Hindlimb muscle (tissue), 1 donor: Measurements from ENCODE around the gene SH3GLB2. TPM values are rescaled to one million over a fixed set of nuclear protein-coding genes. Genes with fewer than 3 reads are reported as not detected.

Source experiments
- DNase-seq: peaks from one replicate; pipeline ENCODE4 v3.0.0-alpha.2; 2013
- polyA plus RNA-seq: library from polyadenylated mRNA; unstranded; fragments of 120-200 nt; gene quantifications from one replicate; pipeline ENCODE4 v1.2.1, GENCODE V29; 2013; ENCODE audit not compliant: insufficient read length

Gene SH3GLB2
- 83.2 TPM for polyA plus RNA-seq

DNA sequence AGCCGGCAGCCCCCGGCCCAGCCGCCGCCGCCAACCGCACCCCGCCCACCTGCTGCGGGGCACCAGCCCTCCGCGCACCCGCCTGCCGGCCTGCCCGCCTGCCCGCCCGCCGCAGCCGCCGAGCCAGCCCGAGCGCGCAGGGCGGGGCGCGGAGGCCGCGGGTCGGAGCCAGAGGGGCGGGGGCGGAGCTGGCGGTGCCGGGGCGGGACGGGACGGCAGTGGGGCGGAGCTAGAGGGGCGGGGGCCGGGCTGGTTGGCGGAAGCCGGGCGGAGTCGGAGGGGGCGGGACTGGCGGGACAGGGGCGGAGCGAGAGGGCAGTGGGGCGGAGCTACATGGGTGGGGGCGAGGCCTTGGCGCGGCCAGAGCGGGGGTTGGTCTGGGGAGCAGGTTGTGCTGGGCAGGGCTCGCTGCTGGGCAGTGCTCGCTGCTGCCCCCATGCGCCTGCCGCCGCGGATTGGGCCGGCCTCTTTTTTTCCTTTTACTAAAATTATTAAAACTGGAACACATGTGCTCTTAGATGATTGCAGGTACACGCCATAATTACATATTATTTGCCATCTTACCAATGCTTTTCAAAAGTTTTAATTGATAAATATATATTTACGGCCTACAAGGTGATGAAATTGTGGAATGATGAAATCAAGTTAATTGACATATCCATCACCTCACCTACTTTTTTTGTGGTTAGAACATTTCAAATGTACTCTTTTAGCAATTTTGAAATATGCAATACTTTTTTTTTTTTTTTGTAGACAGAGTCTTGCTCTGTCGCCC, at the start of gene SH3GLB2:
Gene SH3GLB2, minus strand, starts transcription at position 140 of the 775 bp plus-strand sequence. CDS start 177 bp downstream, outside the sequence.
- DNase-seq, result peak; percentile 93

DNA sequence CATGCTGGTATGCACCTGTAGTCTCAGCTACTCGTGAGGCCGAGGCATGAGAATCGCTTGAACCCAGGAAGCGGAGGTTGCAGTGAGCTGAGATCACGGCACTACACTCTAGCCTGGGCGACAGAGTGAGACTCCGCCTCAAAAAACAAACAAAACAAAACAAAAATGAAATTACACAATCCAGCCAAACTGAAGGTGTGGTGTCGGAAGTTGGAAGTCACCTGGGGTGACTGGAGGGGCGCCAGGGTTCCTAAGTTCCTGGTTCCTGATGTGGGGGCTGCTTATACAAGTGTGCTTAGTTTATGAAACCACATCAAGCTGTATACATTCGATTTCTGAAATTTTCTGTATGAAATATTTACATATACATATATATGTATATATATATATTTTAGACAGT, 49.1 kb upstream of the SH3GLB2 start:
- DNase-seq, result no peak

DNA sequence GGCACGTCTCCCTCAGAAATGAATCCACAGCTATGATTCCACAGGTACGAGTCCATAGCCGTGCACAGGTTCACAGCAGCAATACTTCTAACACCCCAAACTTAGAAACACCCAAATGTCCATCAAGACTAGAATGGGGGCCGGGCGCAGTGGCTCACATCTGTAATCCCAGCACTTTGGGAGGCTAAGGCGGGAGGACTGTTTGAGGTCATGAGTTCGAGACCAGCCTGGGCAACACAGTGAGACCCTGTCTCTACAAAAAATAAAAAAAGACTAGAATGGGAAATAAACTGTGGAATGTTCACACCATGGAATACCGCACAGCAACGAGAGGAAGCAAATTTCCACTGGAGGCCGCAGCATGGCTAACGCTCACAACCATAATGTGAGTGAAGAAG, 48.5 kb upstream of the SH3GLB2 start:
- DNase-seq, result no peak

DNA sequence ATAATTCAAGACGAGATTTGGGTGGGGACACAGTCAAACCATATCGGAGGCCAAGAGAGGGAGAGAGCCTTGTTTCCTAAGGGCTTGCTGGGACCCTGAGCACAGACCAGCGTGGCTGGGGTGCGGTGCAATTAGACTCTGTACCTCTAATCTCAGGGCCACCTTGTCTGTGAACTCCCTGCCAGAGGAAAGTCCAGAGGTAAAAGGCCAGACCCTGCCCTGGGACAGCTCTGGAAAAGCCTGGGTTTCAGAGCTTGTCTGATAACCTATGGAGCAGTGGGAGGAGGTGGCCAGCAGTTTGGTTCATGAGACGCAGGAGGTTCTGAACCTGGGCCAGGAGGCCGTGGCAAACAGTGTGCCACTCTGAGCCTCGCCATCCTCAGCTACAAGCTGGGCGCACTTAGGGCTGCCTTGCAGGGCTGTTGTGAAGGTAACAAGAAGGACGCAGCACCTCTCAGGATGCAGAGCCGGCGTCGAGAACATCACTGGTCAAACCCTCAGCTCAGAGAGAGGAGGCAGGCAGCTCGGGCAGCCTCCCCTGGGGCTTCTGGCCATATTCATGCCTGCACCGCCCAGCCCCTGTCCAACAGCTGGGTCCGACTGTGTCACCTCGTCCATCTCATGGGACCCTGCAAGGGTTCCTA, 48.0 kb upstream of the SH3GLB2 start:
- no peak for DNase-seq

DNA sequence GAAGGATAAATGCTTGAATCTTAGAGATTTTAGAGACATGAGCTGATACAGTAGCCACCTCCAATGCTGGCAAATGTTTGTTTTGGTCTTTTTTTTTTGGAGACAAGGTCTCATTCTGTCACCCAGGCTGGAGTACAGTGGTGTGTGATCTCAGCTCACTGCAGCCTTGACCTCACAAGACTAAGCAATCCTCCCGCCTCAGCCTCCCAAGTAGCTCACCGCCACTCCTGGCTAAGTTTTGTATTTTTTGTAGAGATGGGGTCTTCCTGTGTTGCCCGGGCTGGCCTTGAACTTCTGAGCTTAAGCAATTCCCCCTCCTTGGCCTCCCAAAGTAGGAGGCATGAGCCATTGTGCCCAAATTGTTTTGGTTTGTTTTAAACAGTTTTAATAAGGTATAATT, 46.0 kb upstream of the SH3GLB2 start:
- DNase-seq, result no peak

DNA sequence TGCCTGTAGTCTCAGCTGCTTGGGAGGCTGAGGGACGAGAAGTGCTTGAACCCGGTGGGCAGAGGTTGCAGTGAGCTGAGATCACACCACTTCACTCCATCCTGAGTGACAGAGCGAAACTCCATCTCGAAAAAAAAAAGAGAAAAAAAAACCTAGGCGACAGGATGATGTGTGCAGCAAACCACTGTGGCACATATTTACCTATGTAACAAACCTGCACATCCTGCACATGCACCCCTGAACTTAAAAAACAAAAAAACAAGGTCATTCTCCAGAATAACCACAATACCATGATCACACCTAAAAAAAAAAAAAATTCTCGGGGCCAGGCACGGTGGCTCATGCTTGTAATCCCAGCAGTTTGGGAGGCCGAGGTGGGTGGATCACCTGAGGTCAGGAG, 45.3 kb upstream of the SH3GLB2 start:
- no peak for DNase-seq

DNA sequence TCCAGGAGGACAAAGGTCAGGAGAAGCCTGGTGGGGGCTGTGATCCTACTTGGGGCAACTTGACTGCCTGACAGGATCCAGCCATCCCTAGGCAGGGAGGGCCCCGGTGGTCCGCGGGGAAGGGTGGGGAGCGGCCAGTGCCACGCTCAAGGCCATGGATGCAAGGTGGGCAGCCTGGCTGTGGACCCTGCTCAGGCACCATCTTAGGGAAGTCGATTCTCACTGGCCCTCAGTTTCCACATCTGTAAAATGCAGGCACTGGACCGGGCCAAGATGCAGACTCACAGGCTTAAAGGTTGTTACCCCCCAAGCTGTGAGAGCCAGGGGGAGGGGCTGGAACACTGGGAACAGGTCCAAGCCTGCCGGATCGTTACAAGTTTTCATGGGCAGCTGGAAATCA, 44.0 kb upstream of the SH3GLB2 start:
- DNase-seq, result no peak

DNA sequence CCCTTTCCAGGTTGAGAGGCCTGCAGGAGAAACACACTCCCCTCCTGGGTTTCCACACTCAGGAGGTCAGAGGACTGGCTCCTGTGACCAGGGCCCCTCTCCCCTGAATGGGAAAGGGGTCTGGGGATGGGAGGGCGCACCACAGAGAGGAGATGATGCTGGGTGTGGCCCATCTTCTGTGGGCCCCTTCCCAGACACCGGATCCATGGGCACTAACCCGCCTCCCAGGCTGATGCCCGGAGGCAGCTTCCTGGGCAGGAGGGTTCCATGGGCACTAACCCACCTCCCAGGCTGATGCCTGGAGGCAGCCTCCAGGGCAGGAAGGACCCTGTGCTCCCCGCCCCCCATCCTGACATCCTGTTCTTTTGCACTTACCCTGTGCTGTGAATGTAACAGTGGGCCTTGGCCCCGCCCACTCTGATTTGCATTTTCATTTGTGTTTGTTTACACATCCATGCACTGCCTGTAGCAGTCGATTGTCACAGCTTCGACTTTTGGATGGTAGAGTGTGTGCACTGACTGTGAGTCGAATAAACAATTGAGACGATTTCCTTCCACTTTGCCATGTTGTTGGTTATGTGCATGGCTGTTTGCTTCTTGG, 43.5 kb upstream of the SH3GLB2 start:
- DNase-seq, result no peak

DNA sequence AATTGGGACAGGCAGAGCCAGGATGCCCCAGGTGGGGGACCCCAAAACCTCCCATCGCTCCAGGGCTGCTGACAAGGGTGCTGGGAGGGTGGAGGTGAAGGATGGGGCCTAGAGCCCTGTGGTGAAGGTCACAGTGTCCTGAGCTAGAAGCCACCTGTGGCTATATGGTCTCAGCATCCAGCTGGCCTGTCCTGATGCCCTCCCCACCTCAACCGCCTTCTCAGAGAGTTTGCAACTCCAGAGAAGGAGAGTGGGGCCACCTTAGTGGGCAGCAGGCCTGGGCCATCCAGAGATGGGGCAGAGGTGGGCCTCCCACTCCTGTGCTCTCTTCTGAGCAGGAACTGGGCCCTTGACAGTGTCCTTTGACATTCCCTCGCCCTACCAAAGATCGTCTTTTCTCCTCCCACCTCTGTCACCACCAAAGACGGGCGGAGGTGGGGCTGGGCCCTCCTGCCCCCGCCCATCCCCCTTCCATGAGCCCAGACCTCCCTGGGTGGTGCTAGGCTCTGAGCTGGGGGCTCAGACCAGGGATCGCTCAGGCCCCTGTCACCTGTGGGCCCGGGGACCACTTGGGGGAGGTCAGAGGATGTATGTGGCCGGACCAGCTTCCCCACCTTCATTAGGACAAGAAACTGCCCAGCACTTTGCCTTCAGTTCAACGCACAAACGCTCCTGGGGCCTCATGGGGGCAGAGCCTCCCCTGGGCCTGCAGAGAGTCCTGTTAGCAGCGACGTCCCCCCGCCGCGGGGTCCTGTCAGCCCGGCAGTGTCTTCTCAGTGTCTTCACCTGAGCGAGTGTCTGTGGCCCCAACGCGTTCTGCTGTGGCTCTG, 42.8 kb upstream of the SH3GLB2 start:
- no peak for DNase-seq

DNA sequence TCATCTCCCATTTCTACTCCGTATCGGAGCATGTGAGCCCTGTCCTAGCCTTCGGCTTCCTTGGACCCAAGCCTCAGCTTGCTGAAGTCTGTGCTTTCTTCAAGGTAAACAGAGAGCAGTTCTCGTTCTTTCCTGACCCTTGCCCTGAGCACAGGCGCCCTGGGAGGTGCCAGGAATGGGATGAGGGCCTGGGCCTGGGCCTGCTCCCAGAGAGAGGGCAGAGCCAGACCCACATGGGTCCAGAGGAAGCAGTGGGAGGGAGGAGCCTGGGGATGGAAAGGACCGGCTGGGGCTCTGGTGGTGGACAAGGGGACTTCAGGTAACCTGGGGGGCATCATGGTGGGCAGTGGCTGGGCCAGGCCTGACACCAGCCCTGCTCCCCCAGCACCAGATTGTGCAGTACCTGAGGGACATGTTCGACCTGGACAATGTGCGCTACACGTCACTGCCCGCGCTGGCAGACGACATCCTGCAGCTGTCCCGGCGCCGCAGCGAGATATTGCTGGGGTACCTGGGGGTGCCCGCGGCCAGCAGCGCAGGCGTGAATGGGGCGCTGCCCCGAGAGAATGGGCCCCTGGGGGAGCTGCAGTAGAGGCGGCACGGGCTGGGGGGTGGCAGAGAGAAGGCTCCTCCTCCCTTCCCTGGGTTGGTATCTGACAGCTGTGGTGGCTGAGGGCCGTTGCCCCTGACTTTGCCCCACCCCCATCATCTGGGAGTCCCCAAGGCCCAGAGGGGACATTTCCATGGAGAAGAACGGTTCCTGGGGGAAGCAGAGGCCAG, 41.9 kb upstream of the SH3GLB2 start:
- no peak for DNase-seq

DNA sequence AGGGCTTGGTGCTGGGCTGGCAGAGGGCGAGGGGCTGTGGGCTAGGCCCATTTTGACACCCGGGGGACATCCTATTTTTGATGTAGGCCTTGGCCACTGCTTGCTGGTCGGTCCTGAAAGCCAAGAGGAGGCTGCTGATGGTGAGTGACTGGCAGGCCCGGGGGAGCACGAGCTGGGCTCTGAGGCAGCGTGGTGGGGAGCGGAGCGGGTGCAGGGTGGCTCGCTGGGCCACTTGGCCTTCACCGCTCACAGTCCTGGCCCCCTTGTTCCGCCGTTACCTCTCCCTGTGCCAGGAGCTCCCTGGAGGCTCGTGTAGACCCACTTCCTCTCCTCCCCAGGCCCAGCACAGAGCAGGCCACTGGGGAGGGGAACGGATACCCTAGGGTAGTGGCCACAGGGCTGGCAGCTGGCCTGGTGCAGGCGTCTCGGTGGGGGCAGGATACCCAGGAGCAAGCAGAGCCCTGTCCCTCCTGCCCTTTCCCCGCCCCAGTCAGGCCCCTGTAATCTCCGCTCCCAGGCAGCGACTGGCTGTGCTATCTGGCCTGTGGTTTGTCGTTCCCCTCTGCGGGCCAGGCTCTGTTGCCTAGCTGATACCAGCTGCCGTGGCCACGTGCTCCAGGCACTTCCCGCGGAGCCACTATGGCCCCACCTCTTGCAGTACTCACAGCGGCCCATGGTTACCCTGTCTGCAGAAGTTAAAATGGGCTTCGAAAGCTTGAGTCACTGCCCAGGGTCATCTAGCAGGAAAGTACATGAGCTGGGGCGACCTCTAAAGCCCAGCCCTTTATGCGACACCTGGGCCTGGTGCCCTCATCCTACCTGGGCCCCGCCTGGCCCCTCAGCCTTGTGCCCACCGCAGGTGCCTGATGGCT, 41.1 kb upstream of the SH3GLB2 start:
- DNase-seq, result no peak

DNA sequence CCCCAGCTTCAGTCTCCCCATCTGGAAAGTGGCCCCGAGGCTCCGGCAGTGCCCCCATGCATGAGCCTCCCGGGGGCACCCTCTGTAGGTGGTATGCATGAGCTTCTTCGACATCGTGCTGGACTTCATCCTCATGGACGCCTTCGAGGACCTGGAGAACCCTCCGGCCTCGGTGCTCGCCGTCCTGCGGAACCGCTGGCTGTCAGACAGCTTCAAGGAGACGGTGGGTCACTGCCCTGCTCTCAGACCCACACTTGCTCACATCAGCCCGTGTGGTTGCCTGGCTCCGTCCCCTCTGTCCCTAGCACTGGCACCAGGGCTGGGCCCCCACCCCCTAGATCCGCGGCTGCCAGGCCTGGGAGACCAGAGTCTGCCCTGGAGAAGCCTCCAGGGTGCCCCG, 40.0 kb upstream of the SH3GLB2 start:
- no peak for DNase-seq

DNA sequence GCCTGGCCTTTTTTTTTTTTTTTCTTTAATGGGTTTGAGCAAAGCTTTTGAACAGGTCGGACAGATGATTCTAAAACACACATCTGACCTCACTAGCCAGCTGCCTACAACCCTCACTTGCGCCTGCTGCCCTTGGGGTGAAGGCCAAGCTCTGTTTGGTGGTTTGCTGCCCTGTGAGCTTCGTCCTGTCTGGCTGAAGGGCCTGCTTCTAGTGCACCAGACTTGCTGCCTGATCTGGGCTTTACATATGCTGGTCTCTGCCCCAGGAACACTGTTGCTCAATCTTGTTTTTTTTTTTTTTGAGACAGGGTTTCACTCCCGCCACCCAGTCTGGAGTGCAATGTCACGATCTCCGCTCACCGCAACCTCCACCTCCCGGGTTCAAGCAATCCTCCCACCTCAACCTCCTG, 36.4 kb upstream of the SH3GLB2 start:
- DNase-seq, result no peak

DNA sequence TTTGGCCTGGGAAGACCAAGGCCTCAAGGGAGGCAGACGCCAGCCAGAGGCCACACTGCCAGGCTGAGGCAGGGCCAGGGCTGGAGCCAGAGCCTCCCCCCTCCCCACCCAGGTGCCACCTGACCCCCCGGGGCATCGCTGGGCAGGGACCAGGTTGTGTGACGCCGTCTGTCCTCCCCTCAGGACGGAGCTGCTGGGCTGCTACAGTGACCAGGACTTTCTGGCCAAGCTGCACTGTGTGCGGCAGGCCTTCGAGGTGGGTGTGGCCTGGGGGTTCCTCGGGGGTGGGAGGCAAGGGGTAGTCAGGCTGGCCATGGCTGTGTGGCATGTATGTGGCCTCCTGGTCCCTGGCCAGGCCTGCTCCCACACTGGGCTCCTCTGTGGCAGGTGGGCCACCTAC, 34.9 kb upstream of the SH3GLB2 start:
- DNase-seq, result no peak

DNA sequence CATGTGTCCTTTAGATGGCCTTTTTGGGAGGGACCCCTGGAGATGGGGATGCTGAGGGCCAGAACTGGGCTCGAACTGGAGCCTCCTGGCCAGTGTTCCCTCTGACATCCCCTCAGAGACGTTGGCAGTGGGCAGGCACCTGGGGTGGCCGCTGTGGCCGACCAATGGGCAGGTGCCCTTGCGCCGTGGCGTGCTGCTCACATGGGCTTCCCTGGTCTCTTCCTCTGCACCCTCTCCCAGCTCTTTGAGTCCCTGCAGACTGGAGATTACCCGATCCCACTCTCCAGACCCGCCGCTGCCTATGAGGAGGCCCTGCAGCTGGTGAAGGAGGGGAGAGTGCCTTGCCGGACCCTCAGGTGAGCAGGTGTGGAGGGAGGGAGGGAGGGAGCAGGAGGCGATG, 32.9 kb upstream of the SH3GLB2 start:
- no peak for DNase-seq

DNA sequence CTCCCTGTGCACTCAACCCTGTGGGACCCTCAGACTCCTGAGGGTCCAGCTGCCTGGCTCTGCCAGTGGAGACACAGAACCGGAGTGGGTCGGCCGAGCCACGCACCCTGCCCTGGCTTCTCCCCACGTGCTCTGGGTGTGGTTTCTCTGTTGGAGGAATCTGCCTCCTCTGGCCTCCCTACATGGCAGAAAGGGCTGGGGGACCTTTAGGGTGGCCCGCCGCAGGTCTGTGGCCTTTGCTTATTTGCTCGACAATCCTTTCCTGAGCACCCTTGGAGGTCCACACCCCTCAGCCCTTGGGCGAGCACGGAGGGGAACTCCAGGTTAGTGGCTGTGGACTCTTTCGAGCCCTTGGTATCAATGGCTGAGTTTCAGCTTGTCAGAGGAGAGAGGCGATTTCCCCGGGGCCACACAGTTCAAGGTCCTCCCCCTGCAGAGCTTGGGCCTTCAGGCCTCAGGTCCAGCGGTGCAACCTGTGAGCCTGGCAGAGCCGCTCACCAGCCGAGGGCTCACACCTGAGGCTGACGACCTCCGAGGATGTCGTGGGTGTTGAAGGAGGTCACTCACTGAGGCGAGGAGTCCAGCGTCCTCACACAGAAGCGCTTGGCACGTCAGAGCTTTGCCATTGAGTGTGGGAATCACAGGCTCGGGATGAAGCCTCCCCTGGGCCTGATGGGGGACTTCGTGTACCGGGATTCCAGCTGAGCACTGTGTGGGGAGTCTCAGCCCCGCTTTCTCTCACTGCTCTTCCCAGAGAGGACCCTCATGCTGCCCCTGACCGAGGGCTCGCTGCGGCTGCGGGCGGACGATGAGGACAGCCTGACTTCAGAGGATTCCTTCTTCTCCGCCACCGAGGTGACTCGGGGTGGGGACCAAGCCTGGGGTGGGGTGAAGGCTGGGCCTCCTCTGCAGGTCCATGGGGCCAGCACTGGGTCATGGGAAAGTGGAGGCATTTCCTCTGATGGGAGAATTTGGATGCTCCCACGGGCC, 32.0 kb upstream of the SH3GLB2 start:
- no peak for DNase-seq

DNA sequence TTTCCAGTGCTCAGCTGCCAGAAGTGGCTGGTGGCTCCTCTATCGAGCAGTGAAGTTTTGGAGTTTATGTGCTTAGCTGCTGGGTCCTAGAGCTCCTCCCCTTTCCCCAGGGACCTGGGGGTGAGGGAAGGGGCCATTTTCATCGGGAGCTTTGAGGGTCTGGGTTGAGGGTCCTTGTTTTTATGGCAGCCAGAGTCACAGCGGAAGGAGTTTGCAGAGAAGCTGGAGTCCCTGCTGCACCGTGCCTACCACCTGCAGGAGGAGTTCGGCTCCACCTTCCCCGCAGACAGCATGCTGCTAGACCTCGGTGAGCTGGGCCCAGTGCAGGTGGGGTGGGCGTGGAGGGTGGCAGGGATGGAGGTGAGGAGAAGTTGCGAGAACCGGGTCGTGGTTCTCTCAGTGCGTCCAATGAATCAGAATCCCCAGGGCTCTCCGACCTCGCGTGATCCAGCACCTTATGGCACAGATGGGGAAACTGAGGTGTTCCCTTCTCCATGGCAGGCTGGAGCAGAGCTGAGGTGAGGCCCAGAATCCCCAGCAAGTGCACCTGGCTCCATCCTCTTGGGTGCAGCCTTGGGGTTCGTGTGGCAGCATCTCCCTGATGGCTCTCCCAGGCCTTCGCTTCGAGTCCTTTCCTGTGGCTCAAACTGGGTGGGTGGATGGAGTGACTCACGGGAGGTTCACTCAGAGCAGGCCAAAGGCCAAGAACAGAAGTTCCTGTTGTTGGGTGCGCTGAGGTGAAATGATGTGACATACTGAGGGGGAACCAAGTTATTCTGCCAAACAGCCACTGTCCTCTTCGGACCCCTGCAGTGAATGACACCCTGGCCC, 31.0 kb upstream of the SH3GLB2 start:
- DNase-seq, result no peak

DNA sequence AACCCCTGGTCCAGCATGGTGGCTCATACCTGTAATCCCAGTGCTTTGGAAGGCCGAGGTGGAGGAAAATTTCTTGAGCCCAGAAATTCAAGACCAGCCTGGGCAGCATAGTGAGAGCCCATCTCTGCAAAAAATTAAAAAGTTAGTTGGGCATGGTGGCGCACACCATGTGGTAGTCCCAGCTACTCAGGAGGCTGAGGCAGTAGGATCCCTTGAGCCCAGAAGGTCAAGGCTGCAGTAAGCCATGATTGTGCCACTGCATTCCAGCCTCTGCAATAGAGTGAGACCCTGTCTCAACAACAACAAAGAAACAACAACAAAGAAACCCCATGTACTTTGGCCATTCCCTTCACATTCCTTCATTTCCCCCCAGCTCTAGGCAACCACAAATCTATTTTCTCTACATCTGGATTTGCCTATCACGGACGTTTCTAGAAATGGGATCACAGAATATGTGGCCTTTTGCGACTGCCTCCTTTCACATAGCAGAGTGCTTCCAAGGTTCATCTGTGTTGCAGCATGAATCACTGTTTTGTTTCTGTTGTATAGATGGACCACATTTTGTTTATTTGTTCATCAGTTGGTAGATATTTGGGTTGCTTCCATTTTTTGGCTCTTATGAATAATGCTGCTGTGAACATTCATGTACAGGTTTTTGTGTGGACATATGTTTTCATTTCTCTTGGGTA, 26.2 kb upstream of the SH3GLB2 start:
- no peak for DNase-seq
